ENCODE data around the gene CNIH3.

GRCh38 chr1:224681816-224682215 is 65.7 kb downstream of the CNIH3 start:
- TF ChIP-seq, protein P1, sequence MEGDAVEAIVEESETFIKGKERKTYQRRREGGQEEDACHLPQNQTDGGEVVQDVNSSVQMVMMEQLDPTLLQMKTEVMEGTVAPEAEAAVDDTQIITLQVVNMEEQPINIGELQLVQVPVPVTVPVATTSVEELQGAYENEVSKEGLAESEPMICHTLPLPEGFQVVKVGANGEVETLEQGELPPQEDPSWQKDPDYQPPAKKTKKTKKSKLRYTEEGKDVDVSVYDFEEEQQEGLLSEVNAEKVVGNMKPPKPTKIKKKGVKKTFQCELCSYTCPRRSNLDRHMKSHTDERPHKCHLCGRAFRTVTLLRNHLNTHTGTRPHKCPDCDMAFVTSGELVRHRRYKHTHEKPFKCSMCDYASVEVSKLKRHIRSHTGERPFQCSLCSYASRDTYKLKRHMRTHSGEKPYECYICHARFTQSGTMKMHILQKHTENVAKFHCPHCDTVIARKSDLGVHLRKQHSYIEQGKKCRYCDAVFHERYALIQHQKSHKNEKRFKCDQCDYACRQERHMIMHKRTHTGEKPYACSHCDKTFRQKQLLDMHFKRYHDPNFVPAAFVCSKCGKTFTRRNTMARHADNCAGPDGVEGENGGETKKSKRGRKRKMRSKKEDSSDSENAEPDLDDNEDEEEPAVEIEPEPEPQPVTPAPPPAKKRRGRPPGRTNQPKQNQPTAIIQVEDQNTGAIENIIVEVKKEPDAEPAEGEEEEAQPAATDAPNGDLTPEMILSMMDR (IDR thresholded peaks at IDR 0.05): no peak
- no peak for TF ChIP-seq POLR2A (IDR thresholded peaks at IDR 0.05)

Data from breast epithelium (tissue), 3 donors.